Stimulated activated CD8-positive, alpha-beta memory T cell treated with anti-CD3 and anti-CD28 coated beads, Interleukin-12 subunit alpha, Interleukin-12 subunit beta, amount 100 ng/mL, for 24 hours (primary cell): Measurements from ENCODE around the gene SURF6.

ENCODE experiments used
- DNase-seq: peaks from one replicate; pipeline ENCODE4 v3.0.0-alpha.2; 2020; ENCODE audit errors: extremely low read depth

Gene SURF6

DNA sequence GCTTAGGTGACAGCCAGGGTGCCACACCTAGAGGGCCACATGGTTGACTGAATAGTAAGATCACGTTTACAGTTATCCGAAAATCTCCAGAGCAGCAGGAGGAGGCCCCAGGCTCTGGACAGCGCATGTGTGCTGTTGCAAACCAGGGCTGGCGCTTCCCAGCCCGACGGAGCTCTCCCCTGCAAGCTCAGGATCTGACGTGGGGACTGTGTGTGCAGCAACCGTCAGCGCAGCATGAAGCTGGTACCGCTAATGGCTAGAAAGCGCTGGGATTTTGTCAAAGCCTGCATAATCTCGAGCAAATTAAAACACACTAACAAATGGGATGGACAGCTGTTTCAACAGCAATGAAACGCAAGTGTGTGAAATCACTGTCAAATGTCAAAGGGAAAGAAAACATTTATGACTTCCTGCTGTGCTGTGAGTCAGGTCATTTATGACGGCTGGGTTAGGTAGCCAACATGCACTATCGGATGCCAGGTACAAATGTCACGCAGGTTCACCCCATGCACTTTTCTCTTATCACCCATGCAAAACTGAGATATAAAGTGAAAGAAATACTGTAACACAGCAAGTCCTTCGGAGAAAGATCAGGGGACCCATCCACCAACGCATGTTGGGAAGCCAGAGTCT is 32.4 kb upstream of the SURF6 start:
- DNase-seq, result no peak

- no peak for DNase-seq
Measured at GRCh38 chr9:133367778-133368177, 31.8 kb upstream of the SURF6 start.

DNA sequence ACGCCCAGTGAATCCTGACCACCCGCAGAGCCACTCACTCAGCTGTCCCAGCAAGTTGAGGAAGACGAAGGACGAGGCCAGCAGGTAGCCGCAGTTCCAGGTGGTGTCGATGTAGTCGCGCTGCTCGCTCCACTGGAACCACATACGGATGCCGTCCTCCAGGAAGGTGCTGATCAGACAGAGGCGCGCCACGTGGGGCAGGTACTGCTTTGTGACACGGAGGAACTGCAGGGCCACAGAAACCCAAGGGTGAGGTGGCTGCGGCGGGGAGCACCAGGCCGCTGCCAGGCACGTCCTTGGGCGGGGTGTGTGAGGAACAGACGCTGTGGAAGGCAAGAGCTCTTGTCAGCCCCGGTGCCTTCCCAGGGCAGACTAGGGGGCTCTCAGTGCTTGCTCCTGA is 31.2 kb upstream of the SURF6 start:
- no peak for DNase-seq

GRCh38 chr9:133366435-133366834 is 30.4 kb upstream of the SURF6 start:
- no peak for DNase-seq

DNA sequence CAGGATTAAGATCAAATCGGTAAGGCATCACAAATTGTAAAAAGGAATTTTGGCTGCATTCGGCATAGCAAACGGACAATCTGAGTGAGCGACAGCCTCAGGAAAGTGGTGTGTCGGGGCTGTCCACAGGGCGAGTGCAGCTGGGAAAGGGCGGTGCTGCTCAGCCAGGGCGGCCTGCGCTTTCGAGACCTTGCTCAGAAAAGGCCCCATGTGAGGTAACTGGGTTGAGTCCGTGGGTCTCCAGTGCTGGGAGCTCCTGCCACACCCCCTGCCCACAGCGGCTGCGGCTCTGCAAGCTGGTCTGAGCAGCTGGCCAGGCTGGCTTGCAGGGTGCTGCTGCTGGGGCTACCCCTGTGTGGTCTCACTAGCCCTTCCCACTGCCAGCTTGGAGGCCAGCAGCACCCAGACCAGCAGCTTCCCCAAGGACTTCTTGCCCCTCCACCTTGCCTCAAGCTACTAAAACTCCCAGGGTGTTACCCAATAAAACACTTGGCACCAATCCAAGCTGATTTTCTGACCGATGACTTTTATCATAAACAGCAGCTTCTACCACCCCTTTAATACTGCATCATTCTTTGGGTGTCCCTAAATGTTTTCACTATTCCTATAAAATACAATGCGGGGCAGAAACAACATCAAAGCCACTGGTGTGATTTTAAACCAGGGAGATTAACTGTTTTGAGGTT is 26.5 kb upstream of the SURF6 start:
- no peak for DNase-seq

DNA sequence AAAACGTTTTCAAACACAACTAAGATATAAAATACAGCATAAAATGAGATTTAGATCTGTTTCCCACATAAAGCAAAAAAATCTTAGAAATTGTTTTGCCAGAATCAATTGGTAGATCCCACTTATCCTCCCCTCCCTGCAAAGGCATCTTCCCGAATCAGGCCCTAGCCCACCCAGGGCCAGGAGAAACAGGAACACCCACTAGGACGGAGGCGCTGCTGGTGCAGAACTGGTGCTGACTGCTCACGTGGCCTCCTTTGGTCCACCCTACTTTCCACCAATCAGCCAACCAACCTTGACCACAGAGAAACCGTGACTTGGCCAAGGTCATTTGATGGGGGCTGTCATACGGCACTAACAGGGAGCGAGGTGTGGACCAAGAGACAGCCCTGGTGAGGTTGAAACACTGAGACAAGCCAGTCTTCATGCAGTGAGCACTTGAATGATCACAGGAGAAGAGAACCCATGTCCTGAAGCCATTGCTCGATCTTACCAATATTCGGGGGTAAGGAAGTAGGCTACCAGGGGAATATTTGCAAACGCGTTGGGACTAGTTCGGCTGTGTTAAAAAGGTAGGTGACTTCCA is 25.6 kb upstream of the SURF6 start:
- DNase-seq, result no peak

GRCh38 chr9:133360400-133361393 is 24.7 kb upstream of the SURF6 start:
- no peak for DNase-seq

GRCh38 chr9:133359399-133360175 is 23.6 kb upstream of the SURF6 start:
- DNase-seq, result no peak

DNA sequence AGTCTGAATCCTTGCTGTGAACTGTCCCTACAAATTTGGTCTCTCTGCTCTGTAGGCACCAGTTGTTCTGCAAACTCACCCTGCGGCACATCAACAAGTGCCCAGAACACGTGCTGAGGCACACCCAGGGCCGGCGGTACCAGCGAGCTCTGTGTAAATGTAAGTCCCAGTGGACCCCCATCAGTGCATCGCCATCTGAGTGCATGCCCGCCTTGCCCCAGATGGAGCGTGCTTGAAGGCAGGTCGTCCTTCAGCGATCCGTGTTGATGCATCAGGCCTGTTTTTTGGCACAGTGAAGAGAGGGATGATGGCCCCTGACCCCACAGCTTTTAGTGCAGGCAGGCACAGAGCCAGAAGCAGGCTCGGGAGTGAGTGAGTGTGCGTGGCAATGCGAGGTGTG is 21.7 kb upstream of the SURF6 start:
- DNase-seq, result no peak

- DNase-seq, result peak; percentile 84
Measured at GRCh38 chr9:133356391-133357091, 20.6 kb upstream of the SURF6 start, which contains the start of the genes SURF1 and SURF2. Gene SURF1 (minus strand): TSS chr9:133356487. CDS start chr9:133356453, 34 bp downstream. Gene SURF2 (plus strand): TSS chr9:133356550. CDS start chr9:133356593, 43 bp downstream.

- no peak for DNase-seq
Measured at GRCh38 chr9:133355881-133356357, 19.9 kb upstream of the SURF6 start.

GRCh38 chr9:133354766-133355165 is 18.8 kb upstream of the SURF6 start:
- DNase-seq, result no peak

- no peak for DNase-seq
Measured at GRCh38 chr9:133353548-133353947, 17.6 kb upstream of the SURF6 start.

DNA sequence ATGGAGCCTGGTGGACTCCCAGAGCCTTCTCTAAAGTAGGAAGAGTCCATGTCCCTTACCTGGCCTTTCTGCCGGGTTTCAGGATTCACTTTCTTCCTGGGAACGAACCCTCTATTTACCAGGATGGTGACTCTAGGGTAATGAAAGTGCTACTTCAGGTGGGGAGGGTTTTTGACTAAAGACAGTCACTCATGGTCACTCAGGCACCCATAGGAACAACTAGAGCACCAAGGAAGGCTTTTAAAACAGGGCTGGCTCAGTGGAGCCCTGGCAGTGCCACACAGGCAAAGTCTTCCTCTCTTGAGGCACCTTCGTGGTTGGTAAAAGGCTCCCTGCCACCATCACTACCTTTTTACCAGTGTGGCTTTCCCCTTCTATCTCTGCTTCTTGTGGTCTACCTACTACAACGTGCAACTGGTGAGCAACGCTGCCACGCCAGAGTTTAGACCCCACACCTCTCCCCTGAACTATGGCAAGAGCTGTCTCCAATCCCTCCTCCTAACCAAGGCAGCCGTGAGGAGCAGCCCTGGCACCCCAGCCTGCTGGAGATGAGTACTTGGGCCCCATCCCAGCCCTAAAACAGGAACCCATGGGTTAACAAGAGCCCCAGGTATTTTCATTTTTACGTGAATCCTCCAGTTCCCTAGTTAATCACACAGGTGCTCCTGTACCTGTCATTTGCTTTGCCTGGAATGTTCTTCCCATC is 16.8 kb upstream of the SURF6 start:
- DNase-seq, result no peak

GRCh38 chr9:133351908-133352634 is 16.1 kb upstream of the SURF6 start:
- DNase-seq, result no peak

GRCh38 chr9:133351526-133351907 is 15.5 kb upstream of the SURF6 start:
- DNase-seq, result no peak

DNA sequence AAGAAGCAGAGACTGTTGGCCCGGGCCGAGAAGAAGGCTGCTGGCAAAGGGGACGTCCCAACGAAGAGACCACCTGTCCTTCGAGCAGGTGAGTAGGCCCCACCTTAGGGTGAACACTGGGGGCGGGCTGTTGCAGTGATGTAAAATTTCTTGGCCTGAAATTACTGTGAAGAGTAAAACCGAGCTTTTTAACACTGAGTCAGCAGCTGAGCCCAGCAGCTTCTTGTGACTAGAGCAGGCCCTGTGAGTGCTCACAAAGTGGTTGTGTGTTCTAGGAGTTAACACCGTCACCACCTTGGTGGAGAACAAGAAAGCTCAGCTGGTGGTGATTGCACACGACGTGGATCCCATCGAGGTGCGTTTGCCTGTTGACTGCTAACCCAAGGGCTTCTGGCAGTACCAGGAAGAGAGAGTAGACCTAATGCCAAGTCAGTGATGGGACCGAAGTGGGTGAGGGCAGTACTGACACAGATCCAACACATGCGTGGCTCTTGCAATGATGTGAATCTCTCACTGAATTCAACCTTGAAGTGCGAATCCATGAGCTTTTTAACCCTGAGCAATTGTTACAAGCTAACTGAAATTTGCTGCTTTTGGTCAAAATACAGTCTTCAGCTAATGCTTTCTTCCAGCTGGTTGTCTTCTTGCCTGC is 14.1 kb upstream of the SURF6 start:
- no peak for DNase-seq
